Measurements from ENCODE around the gene CACNB2. TPM values are rescaled to one million over a fixed set of nuclear protein-coding genes. Genes with fewer than 3 reads are reported as not detected.

Gene CACNB2
- total RNA-seq, 1 experiment from 2014 or later = not detected

GRCh38 chr10:18404530-18404929, 264.3 kb downstream of the CACNB2 start:
- TF ChIP-seq CTCF (IDR thresholded peaks at IDR 0.05) (no peak), SIN3A (IDR thresholded peaks at IDR 0.05; ENCODE audit: borderline replicate concordance, insufficient read depth, low read depth, low read length) (no peak), POLR2AphosphoS5 (IDR thresholded peaks at IDR 0.05; ENCODE audit: low read depth, low read length) (no peak)
- no peak overlapping the region for H3K27ac ChIP-seq (ENCODE audit: low read length)
- no peak for ATAC-seq
- POLR2A ChIA-PET = no interaction called here
- H3K36me3 ChIP-seq (ENCODE audit: control insufficient read depth, insufficient read depth, low read length) = no peaks in the 10 kb centered on the region
- in situ Hi-C loops (cut with HindIII; ENCODE audit: low pct_unique_long_range_greater_than_20kb, low sequenced_read_pairs) = no loop called here
- no peak overlapping the region for H3K4me3 ChIP-seq (ENCODE audit: low read depth in 2 of 2, low read length in 2 of 2)
- no peaks in the 10 kb centered on the region for H3K9me3 ChIP-seq (ENCODE audit: control insufficient read depth, insufficient read depth, low read depth, low read length)
- DNase-seq (ENCODE audit: low read depth, low spot score) = no peak
- intact Hi-C loops (cut with micrococcal nuclease; ENCODE audit: unreplicated experiment) = no loop called here
- no peaks in the 10 kb centered on the region for H3K27me3 ChIP-seq (ENCODE audit: control insufficient read depth, insufficient read depth, low read length)
- H3K4me1 ChIP-seq (ENCODE audit: control insufficient read depth, insufficient read depth, low read length) = no peaks in the 10 kb centered on the region
- CTCF ChIA-PET = no interaction called here
- no TSS peak for BruUV-seq (replicated peaks)

- H3K4me3 ChIP-seq (ENCODE audit: low read depth in 2 of 2, low read length in 2 of 2) = no peak overlapping the region
- no peaks in the 10 kb centered on the region for H3K4me1 ChIP-seq (ENCODE audit: control insufficient read depth, insufficient read depth, low read length)
- ATAC-seq = no peak
- no peak overlapping the region for H3K27ac ChIP-seq (ENCODE audit: low read length)
- H3K27me3 ChIP-seq (ENCODE audit: control insufficient read depth, insufficient read depth, low read length) = no peaks in the 10 kb centered on the region
- no peak for TF ChIP-seq SIN3A (IDR thresholded peaks at IDR 0.05; ENCODE audit: borderline replicate concordance, insufficient read depth, low read depth, low read length)
- no peak for TF ChIP-seq TCF7L2 (IDR thresholded peaks at IDR 0.05; ENCODE audit: low read depth, low read length)
- no peak for TF ChIP-seq CTCF (IDR thresholded peaks at IDR 0.05)
- TF ChIP-seq POLR2AphosphoS5 (IDR thresholded peaks at IDR 0.05; ENCODE audit: low read depth, low read length) = no peak
- no peak for TF ChIP-seq REST (IDR thresholded peaks at IDR 0.05; ENCODE audit: insufficient read depth in 1 of 2, low read depth in 2 of 2, low read length in 1 of 2)
- BruUV-seq (replicated peaks) = no TSS peak
- CTCF ChIA-PET = interaction anchor here (0.6 kb wide), 1 partner anchor 258 kb away, joined by 3 read pairs; no protein-coding TSS in a partner anchor
- intact Hi-C loops (cut with micrococcal nuclease; ENCODE audit: unreplicated experiment) (no loop called here), in situ Hi-C loops (cut with HindIII; ENCODE audit: low pct_unique_long_range_greater_than_20kb, low sequenced_read_pairs) (no loop called here)
- H3K36me3 ChIP-seq (ENCODE audit: control insufficient read depth, insufficient read depth, low read length) = no peaks in the 10 kb centered on the region
- POLR2A ChIA-PET = no interaction called here
- H3K9me3 ChIP-seq (ENCODE audit: control insufficient read depth, insufficient read depth, low read depth, low read length) = no peaks in the 10 kb centered on the region
- DNase-seq (ENCODE audit: low read depth, low spot score) = no peak
Measured at GRCh38 chr10:18406136-18406535, 265.9 kb downstream of the CACNB2 start.

Measured in Panc1 (cell line).